ENCODE measurements around the gene RGS17. TPM values are rescaled to one million over a fixed set of nuclear protein-coding genes. Genes with fewer than 3 reads are reported as not detected.

The RGS17 gene
- total and polyA plus RNA-seq, 2 of the 13 experiments (the other 11 are each of a cell fraction or from before 2014, with no cell fraction given), result 0.04 TPM; not detected in 1

- no peak for TF ChIP-seq ETS1 (CRISPR knock-in tag; IDR thresholded peaks at IDR 0.05)
- no peak for TF ChIP-seq ZBTB21 (CRISPR knock-in tag; IDR thresholded peaks at IDR 0.05)
- TF ChIP-seq ZNF569 (CRISPR knock-in tag; IDR thresholded peaks at IDR 0.05; ENCODE audit: borderline replicate concordance), result no peak
Observed at GRCh38 chr6:153028963-153029362, 102.1 kb downstream of the RGS17 start (continued).

GRCh38 chr6:153028286-153028685, 102.8 kb downstream of the RGS17 start:
- in situ Hi-C loops (cut with HindIII; ENCODE audit: extremely low pct_ligation_motif_present, low pct_unique_long_range_greater_than_20kb), result loop anchor here (10.0 to 25.0 kb wide), 2 partner anchors 163 to 484 kb away; no protein-coding TSS in a partner anchor
- no peak for TF ChIP-seq ZNF569 (CRISPR knock-in tag; IDR thresholded peaks at IDR 0.05; ENCODE audit: borderline replicate concordance)
- no peak for TF ChIP-seq FOXO4 (CRISPR knock-in tag; conservative IDR thresholded peaks at IDR 0.05)
- TF ChIP-seq SSRP1 (CRISPR knock-in tag; IDR thresholded peaks at IDR 0.05), result no peak
- TF ChIP-seq ZNF205 (CRISPR knock-in tag; IDR thresholded peaks at IDR 0.05), result no peak
- TF ChIP-seq PHF21A (CRISPR knock-in tag; IDR thresholded peaks at IDR 0.05), result no peak
- TF ChIP-seq ZKSCAN1 (IDR thresholded peaks at IDR 0.05; ENCODE audit: low read length), result no peak
- no peak for TF ChIP-seq ZBTB44 (CRISPR knock-in tag; IDR thresholded peaks at IDR 0.05)
- TF ChIP-seq NFE2 (CRISPR knock-in tag; IDR thresholded peaks at IDR 0.05), result no peak
- TF ChIP-seq ZNF12 (CRISPR knock-in tag; IDR thresholded peaks at IDR 0.05), result no peak
- no peak for TF ChIP-seq ZNF556 (CRISPR knock-in tag; IDR thresholded peaks at IDR 0.05; ENCODE audit: borderline replicate concordance)
- TF ChIP-seq ZNF10 (CRISPR knock-in tag; IDR thresholded peaks at IDR 0.05; ENCODE audit: borderline replicate concordance, low read depth), result no peak
- TF ChIP-seq DMTF1 (CRISPR knock-in tag; IDR thresholded peaks at IDR 0.05), result no peak
- no peak for TF ChIP-seq ERF (CRISPR knock-in tag; IDR thresholded peaks at IDR 0.05)
- no peak for TF ChIP-seq ZBTB38 (CRISPR knock-in tag; IDR thresholded peaks at IDR 0.05)
- TF ChIP-seq ELF1 (CRISPR knock-in tag; IDR thresholded peaks at IDR 0.05), result no peak

More at GRCh38 chr6:153028286-153028685, 102.8 kb downstream of the RGS17 start:
- ChIA-PET POLR2A (no interaction called here), CTCF (ENCODE audit: low intra/inter-chr PET ratio, low total read pairs) (no interaction called here)
- DNase-seq (ENCODE audit: low spot score), result no peak
- intact Hi-C loops (cut with micrococcal nuclease; ENCODE audit: unreplicated experiment), result no loop called here
- no peak overlapping the region for H3K4me3 ChIP-seq (replicated peaks in 1 of 3; ENCODE audit: insufficient read depth in 1 of 3, low read depth in 2 of 3, low read length in 3 of 3)
- peaks cover 0 to 3% of the 10 kb centered on the region in 2 experiments; a peak in 1 of 5 replicates for H3K27me3 ChIP-seq (ENCODE audit: control insufficient read depth in 1 of 2, insufficient read depth in 2 of 2, low read length in 2 of 2)
- no peaks in the 10 kb centered on the region for H4K20me1 ChIP-seq (ENCODE audit: insufficient read depth, low read length)
- WGBS (ENCODE audit: low lambda C conversion rate), result 61% methylated on average over 2 of the region's 2 CpGs
- BruUV-seq (replicated peaks), result no TSS peak
- no peak for FAIRE-seq
- no peak overlapping the region for H3K9ac ChIP-seq (ENCODE audit: insufficient read depth, low read depth, low read length)
- ATAC-seq, result no peak
- no peaks in the 10 kb centered on the region for H3K79me2 ChIP-seq (ENCODE audit: insufficient read depth, low read length)
- no peak overlapping the region for H3K4me2 ChIP-seq (ENCODE audit: low read depth, low read length)
- H2AFZ ChIP-seq (ENCODE audit: low read length), result no peak overlapping the region
- H3K4me1 ChIP-seq (ENCODE audit: insufficient read depth, low read length), result peaks cover 12% of the 10 kb centered on the region
- no peak overlapping the region for H3K27ac ChIP-seq (ENCODE audit: extremely low read length, insufficient read depth, low read length)
- H3K9me3 ChIP-seq (ENCODE audit: low read length), result no peaks in the 10 kb centered on the region
- H3K36me3 ChIP-seq (replicated peaks in 1 of 2; ENCODE audit: control insufficient read depth in 1 of 2, insufficient read depth in 2 of 2, low read length in 2 of 2), result no peaks in the 10 kb centered on the region
